Heart left ventricle (tissue), 16 donors: ENCODE data around the gene NCS1. TPM values are rescaled to one million over a fixed set of nuclear protein-coding genes. Genes with fewer than 3 reads are reported as not detected.
"Not testable (repeated sequence)": the region's sequence is repeated elsewhere in the genome, so short reads cannot be mapped to it uniquely, and the experiment has no call there.

Source experiments
- ATAC-seq, 4 donors: fragments of 200-7000 bp; cut with Tn5 transposase; one replicate each; pipeline ENCODE4 v1.9.1; 2020 to 2022; ENCODE audit warnings: moderate library complexity in 4 of 4, mild to moderate bottlenecking in 3 of 4, moderate number of reproducible peaks in 1 of 4
- DNase-seq, 5 donors: peaks; one replicate each; pipeline ENCODE4 v3.0.0-alpha.2; 2020
- H3K27ac ChIP-seq, 12 donors: fragments of 200-600 bp; sonication (generic) in 4 of 12; one replicate each; pipeline versions ENCODE4 v1.5.0 to v1.8.0; 2016 to 2022; ENCODE audit warnings: mild to moderate bottlenecking in 2 of 12
- H3K27me3 ChIP-seq, 9 donors: fragments of 200-600 bp; sonication (generic) in 2 of 9; one replicate each; pipeline versions ENCODE4 v1.5.1 to v1.8.0; 2016 to 2022; ENCODE audit warnings: mild to moderate bottlenecking in 3 of 9
- H3K36me3 ChIP-seq, 9 donors: fragments of 200-600 bp; sonication (generic) in 2 of 9; one replicate each; pipeline versions ENCODE4 v1.5.0 to v1.8.0; 2018 to 2022; ENCODE audit warnings: mild to moderate bottlenecking in 2 of 9
- H3K4me1 ChIP-seq, 12 donors: fragments of 200-600 bp; sonication (generic) in 4 of 12; one replicate each; pipeline versions ENCODE4 v1.5.0 to v1.8.0; 2016 to 2022; ENCODE audit warnings: mild to moderate bottlenecking in 3 of 12
- H3K4me3 ChIP-seq, 12 donors: fragments of 200-600 bp; sonication (generic) in 4 of 12; one replicate each; pipeline versions ENCODE4 v1.5.0 to v1.8.0; 2017 to 2022; ENCODE audit warnings: mild to moderate bottlenecking in 9 of 12, moderate library complexity in 4 of 12
- H3K9me3 ChIP-seq, 12 donors: fragments of 200-600 bp; sonication (generic) in 4 of 12; one replicate each; pipeline versions ENCODE4 v1.5.0 to v1.8.0; 2016 to 2022; ENCODE audit warnings: mild to moderate bottlenecking in 1 of 12
- POLR2A ChIP-seq, 2 donors: fragments of 450-650 bp; IDR thresholded peaks; one replicate each; pipeline ENCODE4 v1.6.1; 2017; ENCODE audit warnings: antibody characterized with exemption in 2 of 2, mild to moderate bottlenecking in 2 of 2, moderate library complexity in 2 of 2
- WGBS, 4 donors: extraction: QIAGEN DNeasy Blood & Tissue Kit in 2 of 4; methylation state at CpG; one replicate each; pipeline versions ENCODE4 v1.1.5 to v1.1.7; 2013 to 2018; 5-methylcytosine and 5-hydroxymethylcytosine counted together
- intact Hi-C, 10 donors: fragments of 100-400 bp; cut with DNase I; formaldehyde crosslinking; loops; one replicate each; pipeline versions ENCODE4 v1.11.1 to v1.14.2; 2022
- polyA plus RNA-seq, 2 donors: library from polyadenylated mRNA; stranded (reverse); fragments of 200-250 nt; gene quantifications; one replicate each; pipeline ENCODE4 v1.2.3, GENCODE V29; 2013
- total RNA-seq, 9 donors: library from RNA; depleted of rRNA in 2 of 9; stranded (reverse); fragments of >200 nt in 2 of 9; fragmentation: NEBNext Ultra II Directional in 3 of 9; extraction: Animal tissue kit (Norgen Biotek cat#: 25700) in 3 of 9; gene quantifications; one replicate each; pipeline versions ENCODE4 v1.1.0 to v1.2.4, GENCODE V29; 2016 to 2023
- TF ChIP-seq, protein P1 (sequence below), 12 donors: fragments of 200-600 bp; sonication (generic) in 4 of 12; IDR thresholded peaks; one replicate each; pipeline versions ENCODE4 v1.5.0 to v1.8.0; 2018 to 2022; ENCODE audit warnings: antibody characterized with exemption in 12 of 12, mild to moderate bottlenecking in 5 of 12
- donor health status: ischemic (EF 13 %, LVEDD 7.1; RV severe dilation, severe dysfunction).
- donor health status: healthy with polysubstance abuse.
- donor health status: DM: no; HTN: yes; CAD: no.
- donor health status: DM: no; HTN: no; CAD: no.
- donor health status: ischemic (EF 25% LVEDD 6.9; RV normal size, moderate dysfunction).
- donor health status: ischemic (EF 25% LVEDD 5.7; RV mildly dilated, moderate dysfunction).
- donor health status: healthy.
- donor health status: DM: yes; HTN: yes; CAD: no.
- donor health status: ischemic (EF 35%, LVEDD 5.7; RV mildly dilated, moderate dysfunction).
- donor health status: nonischemic (EF 11% LVEDD 7.7; RV severe dilation, severe dysfunction).
- donor health status: DM: yes; HTN: yes; CAD: no.
- donor health status: PGD.
- donor health status: ischemic (EF 29% LVEDD 5.4; RV normal size, mild dysfunction).
- donor health status: nonischemic (EF 23%, LVEDD 6.1; RV moderate dilation, normal function).

Gene NCS1
- total and polyA plus RNA-seq, 11 donors = 2.3 to 15.9 (median 9.4) TPM

DNA sequence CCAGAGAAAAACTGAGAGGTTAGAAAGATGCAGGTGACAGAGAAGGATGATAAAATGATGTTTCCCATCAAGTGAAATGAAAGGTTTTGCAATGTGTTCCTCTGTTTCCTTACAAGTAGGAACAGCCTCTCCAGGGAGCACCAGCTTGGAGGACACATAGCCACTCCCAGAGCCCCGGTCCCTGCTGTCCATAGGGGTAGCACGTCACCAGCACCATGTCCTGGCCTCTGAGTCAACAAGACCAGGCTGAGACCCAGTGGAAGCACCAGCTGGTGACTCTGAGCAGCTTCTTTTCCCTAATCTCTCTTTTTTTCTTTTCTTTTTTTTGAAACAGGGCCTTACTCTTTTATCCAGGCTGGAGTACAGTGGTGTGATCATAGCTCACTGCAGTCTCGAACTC is 73.9 kb downstream of the NCS1 start:
- Histone ChIP-seq H3K27me3 (peaks cover 0 to 5% (median 0%) of the 10 kb centered on the region in 9 donors), H3K4me3 (no peak overlapping the region), H3K9me3 (peaks cover 0 to 7% (median 0%) of the 10 kb centered on the region in 12 donors), H3K36me3 (no peaks in the 10 kb centered on the region), H3K4me1 (peaks cover 0 to 9% (median 2%) of the 10 kb centered on the region in 12 donors), H3K27ac (no peak overlapping the region)
- 88 to 94% (median 93%) methylated on average over 3 of the region's 3 CpGs for WGBS, 4 donors
- no peak for TF ChIP-seq POLR2A (IDR thresholded peaks at IDR 0.05)
- intact Hi-C loops = loop anchor here in 1 of 10 donors (5.0 kb wide), 1 partner anchor 86 kb away; no protein-coding TSS in a partner anchor
- DNase-seq (no peak), ATAC-seq (no peak)

DNA sequence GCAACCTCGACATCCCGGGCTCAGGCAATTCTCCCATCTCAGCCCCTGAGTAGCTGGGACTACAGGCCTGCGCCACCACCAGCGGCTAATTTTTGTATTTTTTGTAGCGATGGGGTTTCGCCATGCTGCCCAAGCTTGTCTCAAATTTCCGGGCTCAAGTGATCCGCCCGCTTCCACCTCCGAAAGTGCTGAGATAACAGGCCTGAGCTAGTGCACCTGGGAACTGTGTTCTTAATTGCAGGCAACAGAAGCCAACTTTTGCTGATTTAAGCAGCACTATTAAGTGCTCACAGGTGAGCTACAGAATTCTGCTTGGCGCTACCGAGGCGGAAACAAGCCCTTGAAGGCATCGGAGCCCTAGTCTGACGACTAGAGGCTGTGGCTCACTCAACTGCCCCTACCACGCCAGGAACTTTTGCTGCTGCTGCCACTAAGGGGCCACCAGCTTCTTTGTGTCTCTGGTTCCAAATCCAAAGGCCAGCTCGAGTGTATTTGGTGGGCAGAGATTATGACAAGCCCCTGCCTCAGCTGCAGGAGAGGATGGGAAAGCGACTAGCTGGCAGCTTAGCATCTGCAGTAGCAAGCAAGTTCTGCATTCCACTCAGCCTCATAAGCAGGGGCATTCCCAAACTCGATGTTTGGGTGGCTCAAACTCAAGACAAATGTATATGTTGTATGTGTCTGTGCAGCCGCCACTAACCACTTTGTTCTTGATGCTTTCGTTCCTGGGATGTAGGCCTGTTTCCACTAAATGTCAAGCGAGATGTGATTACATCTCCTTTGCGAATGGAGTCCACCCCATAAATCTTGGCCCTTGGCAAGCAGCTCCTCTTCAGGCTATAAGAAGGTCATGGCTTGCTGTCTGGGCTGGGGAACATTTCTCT is 82.8 kb downstream of the NCS1 start:
- no peak for TF ChIP-seq POLR2A (IDR thresholded peaks at IDR 0.05)
- TF ChIP-seq, protein P1, sequence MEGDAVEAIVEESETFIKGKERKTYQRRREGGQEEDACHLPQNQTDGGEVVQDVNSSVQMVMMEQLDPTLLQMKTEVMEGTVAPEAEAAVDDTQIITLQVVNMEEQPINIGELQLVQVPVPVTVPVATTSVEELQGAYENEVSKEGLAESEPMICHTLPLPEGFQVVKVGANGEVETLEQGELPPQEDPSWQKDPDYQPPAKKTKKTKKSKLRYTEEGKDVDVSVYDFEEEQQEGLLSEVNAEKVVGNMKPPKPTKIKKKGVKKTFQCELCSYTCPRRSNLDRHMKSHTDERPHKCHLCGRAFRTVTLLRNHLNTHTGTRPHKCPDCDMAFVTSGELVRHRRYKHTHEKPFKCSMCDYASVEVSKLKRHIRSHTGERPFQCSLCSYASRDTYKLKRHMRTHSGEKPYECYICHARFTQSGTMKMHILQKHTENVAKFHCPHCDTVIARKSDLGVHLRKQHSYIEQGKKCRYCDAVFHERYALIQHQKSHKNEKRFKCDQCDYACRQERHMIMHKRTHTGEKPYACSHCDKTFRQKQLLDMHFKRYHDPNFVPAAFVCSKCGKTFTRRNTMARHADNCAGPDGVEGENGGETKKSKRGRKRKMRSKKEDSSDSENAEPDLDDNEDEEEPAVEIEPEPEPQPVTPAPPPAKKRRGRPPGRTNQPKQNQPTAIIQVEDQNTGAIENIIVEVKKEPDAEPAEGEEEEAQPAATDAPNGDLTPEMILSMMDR (IDR thresholded peaks at IDR 0.05) = no peak
- Histone ChIP-seq H3K4me1 (no peaks in the 10 kb centered on the region), H3K27me3 (peaks cover 0 to 11% (median 0%) of the 10 kb centered on the region in 9 donors), H3K27ac (no peak overlapping the region), H3K9me3 (peaks cover 0 to 9% (median 0%) of the 10 kb centered on the region in 12 donors), H3K36me3 (no peaks in the 10 kb centered on the region), H3K4me3 (no peak overlapping the region)
- WGBS, 4 donors = 87 to 91% (median 88%) methylated on average over 23 of the region's 23 CpGs
- ATAC-seq (no peak), DNase-seq (no peak)
- intact Hi-C loops = no loop called here

DNA sequence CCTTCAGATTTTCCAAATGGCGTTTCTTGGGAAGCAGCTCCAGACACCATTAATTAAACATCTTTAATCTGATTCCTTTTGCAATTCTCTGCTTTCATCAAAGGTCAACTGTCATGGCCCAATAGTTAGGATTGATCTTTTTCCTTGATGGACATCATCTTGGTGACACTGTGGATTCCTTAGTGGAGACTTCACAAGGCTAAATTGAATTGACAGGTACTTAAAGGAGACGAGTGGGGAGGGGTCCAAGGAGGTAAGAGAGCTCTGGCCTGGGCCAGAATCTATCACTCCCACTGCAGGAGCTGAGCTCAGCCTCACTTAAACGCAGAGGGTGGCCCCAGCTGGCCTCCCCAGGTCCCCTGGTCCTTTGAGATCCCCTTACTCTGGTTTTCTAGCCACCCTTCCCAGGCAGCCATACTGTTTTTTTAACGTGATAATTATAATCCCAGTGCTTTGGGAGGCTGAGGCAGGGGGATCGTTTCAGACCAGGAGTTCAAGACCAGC is 83.5 kb downstream of the NCS1 start:
- H3K4me3 ChIP-seq = no peak overlapping the region
- H3K36me3 ChIP-seq = no peaks in the 10 kb centered on the region
- H3K27ac ChIP-seq = no peak overlapping the region
- no peak for DNase-seq
- WGBS, 4 donors = 74 to 84% (median 77%) methylated on average over 5 of the region's 5 CpGs
- intact Hi-C loops = no loop called here
- ATAC-seq = no peak
- no peak for TF ChIP-seq POLR2A (IDR thresholded peaks at IDR 0.05)
- TF ChIP-seq, protein P1 (IDR thresholded peaks at IDR 0.05) = no peak
- peaks cover 0 to 10% (median 0%) of the 10 kb centered on the region in 9 donors for H3K27me3 ChIP-seq
- H3K9me3 ChIP-seq = peaks cover 0 to 6% (median 0%) of the 10 kb centered on the region in 12 donors
- peaks cover 0 to 1% (median 0%) of the 10 kb centered on the region in 12 donors for H3K4me1 ChIP-seq

DNA sequence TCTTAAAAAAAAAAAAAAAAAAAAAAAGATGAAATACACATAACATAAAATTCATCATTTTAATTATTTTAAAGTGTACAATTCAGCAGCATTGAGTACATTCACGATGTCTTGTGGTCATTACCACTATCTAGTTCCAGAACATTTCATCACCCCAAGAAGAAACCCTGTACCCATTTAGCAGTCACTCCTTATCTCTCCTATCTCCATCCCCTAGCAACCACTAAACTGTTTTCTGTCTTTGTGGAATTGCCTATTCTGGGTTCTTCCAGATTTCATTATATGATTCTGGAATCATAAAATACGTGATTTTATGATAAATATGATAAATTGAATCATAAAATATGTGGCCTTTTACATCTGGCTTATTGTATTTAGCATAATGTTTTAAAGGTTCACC is 84.4 kb downstream of the NCS1 start:
- Histone ChIP-seq H3K9me3 (no peaks in the 10 kb centered on the region), H3K36me3 (no peaks in the 10 kb centered on the region), H3K27ac (no peak overlapping the region), H3K27me3 (peaks cover 0 to 10% (median 0%) of the 10 kb centered on the region in 9 donors), H3K4me1 (peaks cover 0 to 4% (median 0%) of the 10 kb centered on the region in 12 donors), H3K4me3 (no peak overlapping the region)
- WGBS, 4 donors = 78 to 84% (median 83%) methylated on average over 2 of the region's 2 CpGs
- ATAC-seq (no peak), DNase-seq (no peak)
- TF ChIP-seq, protein P1 (IDR thresholded peaks at IDR 0.05) = no peak
- TF ChIP-seq POLR2A (IDR thresholded peaks at IDR 0.05) = no peak
- intact Hi-C loops = no loop called here

DNA sequence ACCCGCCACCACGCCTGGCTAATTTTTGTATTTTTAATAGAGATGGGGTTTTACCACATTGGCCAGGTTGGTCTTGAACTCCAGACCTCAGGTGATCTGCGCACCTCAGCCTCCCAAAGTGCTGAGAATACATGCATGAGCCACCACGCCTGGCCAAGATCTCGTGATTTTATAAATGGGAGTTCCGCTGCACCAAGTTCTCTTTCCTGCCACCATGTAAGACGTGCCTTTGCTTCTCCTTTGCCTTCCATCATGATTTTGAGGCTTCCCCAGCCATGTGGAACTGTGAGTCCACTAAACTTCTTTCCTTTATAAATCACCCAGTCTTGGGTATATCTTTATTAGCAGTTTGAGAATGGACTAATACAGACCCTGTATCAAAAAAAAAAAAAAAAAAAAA is 85.9 kb downstream of the NCS1 start:
- H3K27ac ChIP-seq, DNase-seq, H3K36me3 ChIP-seq, intact Hi-C loops, ATAC-seq, H3K4me1 ChIP-seq, H3K9me3 ChIP-seq, H3K4me3 ChIP-seq: not testable (repeated sequence)
- peaks cover 0 to 18% (median 6%) of the 10 kb centered on the region in 9 donors for H3K27me3 ChIP-seq
- WGBS, 4 donors = 91 to 95% (median 94%) methylated on average over 7 of the region's 7 CpGs
